Fibroblast of lung (primary cell): ENCODE measurements around the gene SLC25A25.

Experiments used
- EZH2 ChIP-seq: IDR thresholded peaks from 2 replicates; pipeline ENCODE4 v1.5.1; 2012; ENCODE audit warnings: low read length, control low read depth, mild to moderate bottlenecking; ENCODE audit errors: missing control alignments
- TF ChIP-seq, protein P1 (sequence below), 2 donors: IDR thresholded peaks in 1 of 2; conservative IDR thresholded peaks in 1 of 2; 1 replicate in 1 of 2; 2 replicates in 1 of 2; pipeline ENCODE4 v1.5.1; 2011 to 2012; ENCODE audit warnings: low read length in 2 of 2, control low read depth in 1 of 2, inconsistent platforms in 1 of 2, low read depth in 1 of 2, mild to moderate bottlenecking in 1 of 2

DNA sequence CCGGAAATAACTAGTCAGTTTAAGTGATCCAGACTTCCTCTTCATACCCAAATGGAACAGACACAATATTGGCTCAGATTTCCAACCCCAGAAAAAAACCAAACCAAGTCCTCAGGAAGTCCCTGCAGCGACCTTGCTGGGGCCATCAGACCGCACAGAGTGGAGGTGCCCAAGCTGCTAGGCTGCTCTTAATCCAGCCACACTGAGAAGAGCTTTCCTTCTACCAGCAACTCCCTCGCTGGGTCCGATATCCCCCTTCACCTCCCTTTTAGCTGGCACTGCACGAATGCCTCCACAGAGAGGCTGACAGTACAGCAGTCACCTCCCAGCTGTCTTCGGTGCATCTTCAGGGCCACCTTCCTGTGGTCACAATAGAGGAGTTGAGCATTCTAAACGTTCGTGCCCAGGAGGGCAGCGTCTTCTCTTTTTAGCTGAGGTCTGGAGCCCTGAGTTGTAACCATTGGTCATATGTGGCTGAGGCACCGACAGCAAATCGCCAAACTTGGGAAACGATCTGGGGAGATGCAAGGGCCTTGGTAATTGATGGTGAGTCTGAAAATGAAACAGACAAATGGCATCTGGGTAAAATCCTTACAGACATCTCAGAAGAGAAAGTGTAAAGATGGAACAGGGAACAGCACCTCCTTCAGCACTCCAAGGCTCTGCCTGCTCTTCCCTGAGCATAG lies 6.6 kb upstream of the SLC25A25 start:
- TF ChIP-seq, protein P1, sequence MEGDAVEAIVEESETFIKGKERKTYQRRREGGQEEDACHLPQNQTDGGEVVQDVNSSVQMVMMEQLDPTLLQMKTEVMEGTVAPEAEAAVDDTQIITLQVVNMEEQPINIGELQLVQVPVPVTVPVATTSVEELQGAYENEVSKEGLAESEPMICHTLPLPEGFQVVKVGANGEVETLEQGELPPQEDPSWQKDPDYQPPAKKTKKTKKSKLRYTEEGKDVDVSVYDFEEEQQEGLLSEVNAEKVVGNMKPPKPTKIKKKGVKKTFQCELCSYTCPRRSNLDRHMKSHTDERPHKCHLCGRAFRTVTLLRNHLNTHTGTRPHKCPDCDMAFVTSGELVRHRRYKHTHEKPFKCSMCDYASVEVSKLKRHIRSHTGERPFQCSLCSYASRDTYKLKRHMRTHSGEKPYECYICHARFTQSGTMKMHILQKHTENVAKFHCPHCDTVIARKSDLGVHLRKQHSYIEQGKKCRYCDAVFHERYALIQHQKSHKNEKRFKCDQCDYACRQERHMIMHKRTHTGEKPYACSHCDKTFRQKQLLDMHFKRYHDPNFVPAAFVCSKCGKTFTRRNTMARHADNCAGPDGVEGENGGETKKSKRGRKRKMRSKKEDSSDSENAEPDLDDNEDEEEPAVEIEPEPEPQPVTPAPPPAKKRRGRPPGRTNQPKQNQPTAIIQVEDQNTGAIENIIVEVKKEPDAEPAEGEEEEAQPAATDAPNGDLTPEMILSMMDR (conservative IDR thresholded peaks at IDR 0.05 in 1 of 2, IDR thresholded peaks at IDR 0.05 in 1 of 2; ENCODE audit: low read depth in 1 of 2, low read length in 2 of 2): no peak
- no peak for TF ChIP-seq EZH2
